22Rv1 (cell line): ENCODE data around the gene ZFHX3.

Experiments used
- H3K27ac ChIP-seq: fragments of 450-650 bp; 2 replicates; pipeline ENCODE4 v1.5.1; 2017
- CTCF ChIP-seq: fragments of 450-650 bp; IDR thresholded peaks from 2 replicates; pipeline ENCODE4 v1.5.1; 2017; ENCODE audit warnings: mild to moderate bottlenecking
- ZFX ChIP-seq: fragments of 450-650 bp; IDR thresholded peaks from 2 replicates; pipeline ENCODE4 v1.6.1; 2017; ENCODE audit warnings: antibody characterized with exemption, borderline replicate concordance

Gene ZFHX3

GRCh38 chr16:72952811-72953271 is 95.1 kb downstream of the ZFHX3 start:
- no peak overlapping the region for H3K27ac ChIP-seq
- no peak for TF ChIP-seq ZFX
- no peak for TF ChIP-seq CTCF

GRCh38 chr16:72952404-72952803 is 95.5 kb downstream of the ZFHX3 start:
- H3K27ac ChIP-seq: no peak overlapping the region
- TF ChIP-seq ZFX (no peak), CTCF (no peak)

DNA sequence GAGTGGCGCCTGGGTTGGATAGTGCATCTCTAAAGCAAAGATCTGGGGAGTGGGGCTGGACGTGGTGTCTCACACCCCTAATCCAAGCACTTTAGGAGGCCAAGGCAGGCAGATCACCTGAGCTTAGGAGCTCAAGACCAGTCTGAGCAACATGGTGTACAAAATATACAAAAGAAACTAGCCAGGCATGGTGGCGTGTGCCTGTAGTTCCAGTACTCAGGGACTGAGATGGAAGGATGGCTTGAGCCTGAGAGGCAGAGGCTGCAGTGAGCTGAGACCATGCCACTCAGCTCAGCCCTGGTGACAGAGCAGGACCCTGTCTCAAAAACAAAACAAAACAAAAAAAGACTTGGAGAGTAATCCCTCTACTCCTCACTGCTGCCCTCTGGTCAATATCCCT is 96.0 kb downstream of the ZFHX3 start:
- no peak overlapping the region for H3K27ac ChIP-seq
- TF ChIP-seq ZFX (no peak), CTCF (no peak)

GRCh38 chr16:72950669-72951068 is 97.3 kb downstream of the ZFHX3 start:
- H3K27ac ChIP-seq: no peak overlapping the region
- no peak for TF ChIP-seq CTCF

DNA sequence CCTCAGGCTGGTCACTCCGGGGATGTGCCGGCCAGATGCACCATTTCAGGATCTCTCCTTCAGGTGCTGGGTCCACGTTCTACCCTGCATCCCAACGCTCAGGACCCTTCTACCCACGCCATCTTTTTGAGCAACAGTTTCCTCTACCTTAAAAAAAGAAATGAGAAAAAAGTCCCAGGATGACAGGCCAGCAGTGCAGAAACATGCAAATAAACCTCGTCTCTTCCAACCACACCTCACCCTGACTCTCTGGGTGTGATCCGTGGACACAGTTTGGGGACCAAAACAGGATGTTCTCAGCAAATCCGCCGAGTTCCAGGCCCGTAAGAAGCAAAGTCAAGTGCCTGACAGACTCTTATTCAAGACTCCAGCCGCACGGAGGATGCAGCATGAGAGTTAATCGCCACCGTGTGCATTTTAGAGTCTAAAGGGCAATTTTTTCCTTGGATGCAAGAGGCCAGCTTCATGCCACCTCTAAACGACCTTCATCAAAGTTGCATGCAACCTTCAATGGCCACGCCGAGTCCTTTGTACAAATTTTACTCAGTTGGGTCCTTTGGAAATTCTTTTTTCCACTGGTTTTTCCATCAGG is 99.6 kb downstream of the ZFHX3 start:
- TF ChIP-seq CTCF (no peak), ZFX (no peak)
- H3K27ac ChIP-seq: no peak overlapping the region

DNA sequence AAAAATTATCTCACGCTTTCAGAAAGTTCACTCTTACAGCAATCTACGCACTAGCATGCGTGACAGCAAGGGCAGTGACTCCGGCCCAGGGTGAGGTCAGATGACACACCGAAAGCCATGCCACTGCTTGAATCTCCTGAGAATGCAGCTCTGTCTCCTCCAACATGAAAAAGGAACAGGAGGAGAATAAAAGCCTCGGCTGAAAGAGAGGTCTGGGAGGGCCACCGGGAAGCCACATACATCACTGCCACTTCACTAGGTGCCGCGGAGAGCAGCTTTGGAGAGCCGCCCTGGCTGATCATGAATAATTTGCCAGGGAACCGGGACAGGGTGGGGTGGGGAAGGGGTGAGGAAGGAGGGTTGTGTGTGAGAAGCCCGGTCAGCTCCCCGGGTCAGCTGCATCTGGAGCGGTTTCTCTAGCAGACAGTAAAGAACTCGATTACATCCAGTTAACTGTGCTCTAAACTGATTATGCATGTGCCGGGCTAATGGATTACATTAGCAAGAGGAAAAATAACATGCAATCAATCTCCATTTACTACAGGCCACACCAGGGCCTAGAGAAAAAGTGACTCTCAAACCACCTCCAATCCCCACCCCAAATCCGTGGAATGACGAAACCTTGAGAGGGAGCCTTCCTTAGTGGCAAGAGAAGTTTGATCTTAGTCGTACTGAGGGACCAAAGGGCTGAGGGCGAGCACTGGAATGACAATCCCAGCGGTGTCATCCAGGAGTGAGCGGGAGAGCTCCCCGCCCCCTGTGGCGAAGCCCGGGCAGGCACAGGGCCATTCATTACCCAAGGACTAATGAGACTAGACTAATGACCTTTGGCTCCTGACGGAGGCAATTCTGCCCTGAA is 100.3 kb downstream of the ZFHX3 start:
- TF ChIP-seq CTCF (no peak), ZFX (no peak)
- no peak overlapping the region for H3K27ac ChIP-seq

DNA sequence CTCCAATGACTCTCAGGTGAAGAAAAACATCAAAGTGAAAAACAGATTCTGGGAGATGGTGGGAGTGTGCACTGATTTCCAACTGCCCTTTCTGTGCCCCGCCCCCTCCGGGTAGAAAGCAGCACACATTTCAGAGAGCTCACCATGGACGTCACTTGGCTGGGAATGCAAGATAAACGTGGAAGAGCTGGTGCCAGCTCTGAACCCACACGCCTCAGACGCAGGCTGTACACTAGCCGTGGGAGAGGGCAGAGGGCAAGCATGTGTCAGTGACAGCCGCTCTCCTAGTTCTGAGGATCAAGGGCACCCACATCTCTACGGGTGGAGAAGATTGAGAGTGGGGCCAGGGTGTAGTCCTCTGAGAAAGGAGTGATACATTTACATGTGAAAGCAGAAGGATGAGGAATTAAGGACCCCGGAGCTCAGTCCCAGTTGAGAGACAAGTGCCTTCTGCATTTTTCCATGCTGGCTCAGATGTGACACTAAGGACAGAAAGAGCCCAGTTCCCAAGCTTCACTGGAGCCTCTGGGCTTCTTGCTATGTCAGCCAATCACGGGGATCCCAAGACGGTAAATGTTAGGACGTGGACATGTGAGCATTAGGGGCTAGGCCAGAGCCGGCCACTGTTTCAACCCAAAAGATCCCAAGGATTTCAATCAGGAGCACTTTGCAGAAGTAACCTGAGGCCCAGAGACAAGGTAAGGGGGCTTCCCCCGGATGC is 101.3 kb downstream of the ZFHX3 start:
- TF ChIP-seq ZFX: no peak
- TF ChIP-seq CTCF: no peak
- H3K27ac ChIP-seq: no peak overlapping the region
